Pancreas (tissue), 10 donors: ENCODE results near the gene ALDH1L1. TPM values are rescaled to one million over a fixed set of nuclear protein-coding genes. Genes with fewer than 3 reads are reported as not detected.

Source experiments
- ATAC-seq, 4 donors: fragments of 200-7000 bp; cut with Tn5 transposase; one replicate each; pipeline versions ENCODE4 v1.8.0 to v1.9.1; 2020; ENCODE audit warnings: mild to moderate bottlenecking in 4 of 4, moderate library complexity in 4 of 4
- DNase-seq, 6 donors: peaks; one replicate each; pipeline ENCODE4 v3.0.0-alpha.2; 2020
- FAIRE-seq: peaks from 2 replicates; lab custom pipeline; 2012; peaks lifted over from hg19 to GRCh38; lab: Jason Lieb, UNC
- H3K27ac ChIP-seq, 4 donors: fragments of 200-600 bp; sonication (generic); 1 replicate in 3 of 4; 2 replicates in 1 of 4; pipeline versions ENCODE4 v1.5.0 to v1.8.0; 2020
- H3K27me3 ChIP-seq, 4 donors: fragments of 200-600 bp; one replicate each; pipeline ENCODE4 v1.8.0; 2021
- H3K36me3 ChIP-seq, 3 donors: fragments of 200-600 bp; sonication (generic) in 1 of 3; one replicate each; pipeline versions ENCODE4 v1.5.0 to v1.8.0; 2020 to 2021
- H3K4me1 ChIP-seq, 3 donors: fragments of 200-600 bp; one replicate each; pipeline ENCODE4 v1.8.0; 2021
- H3K4me3 ChIP-seq, 4 donors: fragments of 200-600 bp; sonication (generic) in 2 of 4; one replicate each; pipeline versions ENCODE4 v1.5.0 to v1.8.0; 2020 to 2021
- H3K9me3 ChIP-seq, 4 donors: fragments of 200-600 bp; one replicate each; pipeline ENCODE4 v1.8.0; 2021
- CTCF ChIP-seq, 4 donors: fragments of 200-600 bp; sonication (generic) in 3 of 4; IDR thresholded peaks; one replicate each; pipeline versions ENCODE4 v1.5.0 to v1.8.0; 2021; ENCODE audit warnings: antibody characterized with exemption in 4 of 4
- WGBS, 2 donors: extraction: QIAGEN DNeasy Blood & Tissue Kit; methylation state at CpG; one replicate each; pipeline ENCODE4 v1.1.7; 2013; 5-methylcytosine and 5-hydroxymethylcytosine counted together
- intact Hi-C, 3 donors: fragments of 100-400 bp; cut with DNase I; formaldehyde crosslinking; loops; one replicate each; pipeline versions ENCODE4 v1.11.1 to v1.14.2; 2022
- polyA plus RNA-seq, 2 donors: library from polyadenylated mRNA; stranded (reverse); fragments of 200-250 nt; gene quantifications; one replicate each; pipeline ENCODE4 v1.2.3, GENCODE V29; 2013
- total RNA-seq, 6 donors: library from RNA; stranded (reverse); fragmentation: NEBNext Ultra II Directional in 4 of 6; extraction: Animal tissue kit (Norgen Biotek cat#: 25700) in 4 of 6; gene quantifications; one replicate each; pipeline versions ENCODE4 v1.2.1 to v1.2.4, GENCODE V29; 2021 to 2023
- donor health status: healthy with polysubstance abuse.
- donor health status: DM: no; HTN: no; CAD: no; lungs with moderate emphysema.
- donor health status: DM: no; HTN: no; CAD: no.
- donor health status: control.
- donor health status: control.
- donor health status: Bipolar disorder and iron deficiency.
- donor health status: DM: yes; HTN: yes; CAD: no.
- donor health status: DM: no; HTN: no; CAD: no.
- donor health status: DM: no; HTN: no; CAD: no.
- donor health status: DM: yes; HTN: yes; CAD: no.

The ALDH1L1 gene
- total and polyA plus RNA-seq, 8 donors: 15.4 to 46.3 (median 36.9) TPM

GRCh38 chr3:126151562-126152302 is 28.7 kb downstream of the ALDH1L1 start:
- Histone ChIP-seq H3K27me3 (no peaks in the 10 kb centered on the region), H3K4me3 (no peak overlapping the region), H3K4me1 (no peaks in the 10 kb centered on the region), H3K27ac (no peak overlapping the region), H3K36me3 (no peaks in the 10 kb centered on the region), H3K9me3 (no peaks in the 10 kb centered on the region)
- DNase-seq (peak in 1 of 6 donors; percentile 28), ATAC-seq (no peak), FAIRE-seq (no peak)
- intact Hi-C loops: no loop called here
- no peak for TF ChIP-seq CTCF (IDR thresholded peaks at IDR 0.05)
- WGBS, 2 donors: 89 to 91% methylated on average over 6 of the region's 6 CpGs

GRCh38 chr3:126149960-126150515 is 30.3 kb downstream of the ALDH1L1 start:
- no peak overlapping the region for H3K4me3 ChIP-seq
- FAIRE-seq (no peak), ATAC-seq (no peak), DNase-seq (peak in 1 of 6 donors; percentile 32)
- no peak for TF ChIP-seq CTCF (IDR thresholded peaks at IDR 0.05)
- no peak overlapping the region for H3K27ac ChIP-seq
- H3K4me1 ChIP-seq: no peaks in the 10 kb centered on the region
- no peaks in the 10 kb centered on the region for H3K9me3 ChIP-seq
- intact Hi-C loops: no loop called here
- H3K27me3 ChIP-seq: no peaks in the 10 kb centered on the region
- WGBS, 2 donors: 83 to 87% methylated on average over 7 of the region's 7 CpGs
- no peaks in the 10 kb centered on the region for H3K36me3 ChIP-seq

- TF ChIP-seq CTCF (IDR thresholded peaks at IDR 0.05): no peak
- H3K4me3 ChIP-seq: no peak overlapping the region
- H3K4me1 ChIP-seq: no peaks in the 10 kb centered on the region
- no peaks in the 10 kb centered on the region for H3K27me3 ChIP-seq
- H3K36me3 ChIP-seq: no peaks in the 10 kb centered on the region
- H3K9me3 ChIP-seq: no peaks in the 10 kb centered on the region
- intact Hi-C loops: no loop called here
- FAIRE-seq (no peak), DNase-seq (no peak), ATAC-seq (no peak)
- H3K27ac ChIP-seq: no peak overlapping the region
- WGBS, 2 donors: 84 to 86% methylated on average over 3 of the region's 3 CpGs
Observed at GRCh38 chr3:126149256-126149902, 31.0 kb downstream of the ALDH1L1 start.

GRCh38 chr3:126147932-126148683 is 32.3 kb downstream of the ALDH1L1 start:
- no peak for ATAC-seq
- intact Hi-C loops: no loop called here

More at GRCh38 chr3:126147932-126148683, 32.3 kb downstream of the ALDH1L1 start:
- FAIRE-seq: no peak
- TF ChIP-seq CTCF (IDR thresholded peaks at IDR 0.05): no peak
- peak in 2 of 6 donors; percentile 24 to 37 for DNase-seq
- H3K36me3 ChIP-seq: no peaks in the 10 kb centered on the region
- H3K27me3 ChIP-seq: no peaks in the 10 kb centered on the region
- H3K9me3 ChIP-seq: no peaks in the 10 kb centered on the region
- no peaks in the 10 kb centered on the region for H3K4me1 ChIP-seq
- WGBS, 2 donors: 82 to 91% methylated on average over 15 of the region's 15 CpGs
- no peak overlapping the region for H3K27ac ChIP-seq
- H3K4me3 ChIP-seq: no peak overlapping the region
